IPS-18c (cell line): Measurements from ENCODE around the gene USP22.
"Not testable (repeated sequence)": the region's sequence is repeated elsewhere in the genome, so short reads cannot be mapped to it uniquely, and the experiment has no call there.

Experiments
- H3K4me3 ChIP-seq: 2 replicates; pipeline ENCODE4 v1.7.0; 2013; ENCODE audit warnings: low read depth, mild to moderate bottlenecking, low read length, moderate library complexity; ENCODE audit not compliant: insufficient read depth
- H3K9me3 ChIP-seq: one replicate; pipeline ENCODE4 v1.6.1; 2013; ENCODE audit warnings: mild to moderate bottlenecking, low read length, moderate library complexity; ENCODE audit not compliant: control insufficient read depth, insufficient read depth

The USP22 gene

DNA sequence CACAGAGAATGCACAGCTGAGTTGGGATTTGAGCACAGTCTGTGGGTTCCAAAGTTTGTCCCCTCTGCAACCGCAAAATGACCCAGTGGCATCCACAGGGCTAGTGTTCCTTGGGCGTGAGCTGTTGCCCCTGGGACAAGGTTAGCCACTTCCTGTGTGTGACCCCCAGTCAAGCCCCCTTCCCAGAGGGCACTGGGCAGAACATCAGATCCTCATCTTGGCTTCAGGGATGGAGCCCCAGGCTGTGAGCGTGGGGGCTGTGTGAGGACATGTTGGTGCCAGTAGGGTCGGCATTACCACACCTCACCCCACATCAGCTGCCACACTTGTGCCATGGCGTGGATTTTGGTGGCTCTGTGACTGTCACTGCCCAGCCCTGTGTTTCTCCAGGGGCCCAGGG lies 55.3 kb downstream of the USP22 start:
- H3K9me3 ChIP-seq: peaks cover 6% of the 10 kb centered on the region
- H3K4me3 ChIP-seq: no peak overlapping the region

DNA sequence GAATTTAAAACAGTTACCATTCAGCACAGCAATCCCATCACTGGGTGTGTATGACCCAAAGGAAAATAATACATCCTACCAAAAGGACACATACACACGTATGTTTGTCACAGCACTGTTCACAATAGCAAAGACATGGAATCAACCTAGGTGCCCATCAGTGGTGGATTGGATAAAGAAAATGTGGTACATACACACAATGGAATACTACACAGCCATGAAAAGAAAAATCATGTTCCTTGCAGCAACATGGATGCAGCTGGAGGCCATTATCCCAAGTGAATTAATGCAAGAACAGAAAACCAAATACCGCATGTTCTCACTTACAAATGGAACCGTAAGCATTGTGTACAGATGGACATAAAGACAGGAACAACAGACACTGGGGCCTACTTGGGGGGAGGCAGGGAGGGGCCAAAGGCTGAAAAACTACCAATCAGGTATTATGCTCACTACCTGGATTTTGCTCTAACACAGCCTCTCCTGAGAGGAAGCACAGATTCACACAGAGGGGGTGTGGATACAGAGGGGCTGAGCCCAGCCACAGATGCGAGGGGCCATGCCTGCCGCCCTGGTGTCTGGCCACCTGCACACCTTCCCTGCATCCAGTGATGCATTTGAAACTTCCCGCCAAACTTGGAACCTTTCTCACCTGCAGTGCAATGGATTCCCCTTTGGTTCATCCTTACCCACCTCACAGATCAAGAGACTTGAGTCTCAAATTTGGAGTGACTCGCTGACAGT lies 55.9 kb downstream of the USP22 start:
- Histone ChIP-seq H3K4me3 (no peak overlapping the region), H3K9me3 (peaks cover 6% of the 10 kb centered on the region)

DNA sequence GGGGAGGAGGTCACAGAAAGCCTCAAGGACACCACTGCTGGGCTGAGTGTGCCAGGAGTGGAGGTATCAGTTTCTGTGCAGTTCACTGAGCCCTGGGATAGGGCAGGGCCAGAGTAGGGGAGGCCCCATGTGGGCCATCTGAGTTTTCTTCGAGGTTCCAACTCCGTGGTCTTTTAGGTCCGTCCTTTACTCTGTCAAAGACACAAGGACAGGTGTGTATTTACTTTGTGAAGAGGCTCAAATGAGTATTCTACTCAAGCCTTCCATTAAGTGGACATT lies 59.5 kb downstream of the USP22 start:
- peaks cover 6% of the 10 kb centered on the region for H3K9me3 ChIP-seq

DNA sequence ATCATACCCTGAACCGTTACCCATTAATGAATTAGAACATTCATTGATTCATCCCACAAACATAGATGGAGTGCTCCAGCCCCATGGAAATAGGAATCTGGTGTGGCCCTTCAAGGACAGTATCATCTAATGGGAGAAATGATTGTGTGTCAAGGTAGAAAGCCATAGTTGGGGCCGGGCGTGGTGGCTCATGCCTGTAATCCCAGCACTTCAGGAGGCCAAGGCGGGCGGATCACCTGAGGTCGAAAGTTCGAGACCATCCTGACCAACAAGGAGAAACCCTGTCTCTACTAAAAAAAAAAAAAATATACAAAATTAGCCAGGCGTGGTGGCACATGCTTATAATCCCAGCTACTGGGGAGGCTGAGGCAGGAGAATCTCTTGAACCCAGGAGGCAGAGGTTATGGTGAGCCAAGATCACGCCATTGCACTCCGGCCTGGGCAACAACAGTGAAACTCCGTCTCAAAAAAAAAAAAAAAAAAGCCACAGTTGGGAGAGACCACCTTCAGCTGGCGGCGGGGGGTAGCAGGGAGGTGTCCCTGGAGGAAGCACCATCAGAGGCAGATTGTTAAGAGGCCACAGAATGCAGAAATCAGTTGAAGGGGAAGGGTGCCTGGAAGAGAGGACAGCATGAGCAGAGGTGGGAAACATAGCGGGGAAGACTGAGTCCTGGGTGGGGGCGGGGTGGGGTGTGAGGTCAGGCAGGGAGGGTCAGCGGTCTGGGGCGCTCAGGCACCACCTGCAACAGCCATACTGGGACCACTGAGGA lies 60.0 kb downstream of the USP22 start:
- no peak overlapping the region for H3K4me3 ChIP-seq
- H3K9me3 ChIP-seq: peaks cover 6% of the 10 kb centered on the region

More for the DNA sequence above, 59.5 kb downstream of the USP22 start:
- no peak overlapping the region for H3K4me3 ChIP-seq

DNA sequence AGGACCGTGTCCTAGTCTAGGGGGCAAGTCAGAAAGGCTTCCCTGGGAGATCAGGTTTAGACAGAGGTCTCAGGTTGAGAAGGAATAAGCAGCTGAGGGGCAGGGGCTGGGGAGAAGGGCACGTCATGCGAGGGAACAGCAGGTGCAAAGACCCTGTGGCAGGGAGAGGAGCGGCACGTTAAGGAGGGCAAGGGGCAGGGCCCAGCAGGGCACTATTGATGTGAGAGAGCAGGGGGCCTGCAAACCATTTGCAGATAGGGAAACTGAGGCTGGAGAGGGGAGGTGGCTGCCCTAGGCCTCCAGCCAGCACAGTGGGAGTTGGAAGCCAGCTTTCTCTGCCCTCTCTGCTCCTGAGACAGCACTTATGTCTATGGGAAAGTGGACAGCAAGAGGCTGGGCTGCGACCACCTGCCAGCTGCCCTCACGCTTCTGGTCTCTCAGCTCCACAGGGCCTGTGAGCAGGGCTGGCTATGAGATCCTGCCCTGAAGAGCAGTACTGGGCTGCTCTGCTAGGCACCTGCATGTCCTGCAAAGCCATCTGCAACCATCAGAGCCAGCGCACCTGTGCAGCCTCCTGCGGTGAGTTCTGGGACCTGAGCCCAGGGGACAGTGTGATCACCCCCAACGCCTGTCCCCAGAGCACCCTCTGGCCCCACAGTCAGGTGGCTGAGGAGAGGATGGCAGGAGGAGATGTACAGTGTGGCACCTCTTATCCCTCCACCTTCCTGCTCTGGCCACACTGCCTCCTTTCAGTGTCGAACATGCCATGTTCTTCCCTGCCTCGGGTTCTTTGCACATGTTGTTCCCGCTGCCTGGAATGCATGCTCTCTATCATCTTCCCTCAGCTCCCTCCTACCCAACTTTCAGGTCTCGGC lies 61.5 kb downstream of the USP22 start:
- Histone ChIP-seq H3K4me3 (no peak overlapping the region), H3K9me3 (peaks cover 6% of the 10 kb centered on the region)

DNA sequence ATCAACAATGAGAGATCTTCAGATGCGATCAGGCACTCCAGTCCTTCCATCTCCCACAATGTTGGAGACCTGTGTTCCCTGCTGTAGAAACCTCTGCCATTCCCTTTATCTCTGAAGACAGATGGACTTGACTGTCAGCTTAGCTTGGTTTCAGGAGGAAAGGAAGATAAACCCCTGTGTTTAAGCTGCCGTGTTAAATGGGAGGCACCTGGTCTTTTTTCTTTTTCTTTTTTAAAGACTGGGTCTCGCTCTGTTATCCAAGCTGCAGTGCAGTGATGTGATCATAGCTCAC lies 63.1 kb downstream of the USP22 start:
- peaks cover 6% of the 10 kb centered on the region for H3K9me3 ChIP-seq
- H3K4me3 ChIP-seq: no peak overlapping the region

DNA sequence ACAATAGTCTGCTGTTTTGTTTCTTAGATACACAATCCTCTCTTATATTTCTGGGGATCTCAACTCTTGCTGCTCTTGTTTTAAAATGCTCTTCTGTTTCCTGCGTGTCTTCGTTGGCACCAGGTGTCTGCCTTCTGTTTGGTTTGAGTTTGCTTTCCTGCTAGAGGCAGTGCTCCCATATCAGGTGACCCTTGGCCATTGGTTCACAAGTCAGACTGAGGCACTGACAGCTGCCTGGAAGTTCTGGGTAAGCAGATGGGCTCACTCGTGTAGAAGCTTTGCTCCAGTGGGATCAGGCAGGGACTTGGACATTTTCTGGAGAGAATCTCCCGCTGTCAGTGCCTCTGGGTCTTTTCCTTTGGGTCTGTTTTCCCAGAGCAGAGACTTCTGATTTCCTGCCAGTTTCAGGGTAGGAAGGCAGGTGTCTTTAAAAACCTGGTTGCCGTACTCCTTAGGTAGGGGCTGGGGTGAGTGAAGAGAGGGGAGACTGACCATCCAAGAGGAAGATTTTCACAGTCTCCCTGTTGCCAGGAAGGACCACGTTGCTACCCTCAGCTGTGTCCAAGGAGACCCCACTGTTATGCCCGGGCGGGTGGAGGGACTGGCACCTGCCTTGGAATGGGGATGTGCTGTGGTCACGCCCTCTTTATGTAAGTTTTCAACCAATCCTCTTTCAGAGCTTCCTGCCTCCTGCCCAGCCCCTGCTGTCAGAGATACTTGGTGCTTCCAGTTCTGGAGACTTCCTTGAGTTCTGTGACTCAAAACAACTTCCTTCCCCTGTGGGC lies 63.6 kb downstream of the USP22 start:
- H3K9me3 ChIP-seq, H3K4me3 ChIP-seq: not testable (repeated sequence)

DNA sequence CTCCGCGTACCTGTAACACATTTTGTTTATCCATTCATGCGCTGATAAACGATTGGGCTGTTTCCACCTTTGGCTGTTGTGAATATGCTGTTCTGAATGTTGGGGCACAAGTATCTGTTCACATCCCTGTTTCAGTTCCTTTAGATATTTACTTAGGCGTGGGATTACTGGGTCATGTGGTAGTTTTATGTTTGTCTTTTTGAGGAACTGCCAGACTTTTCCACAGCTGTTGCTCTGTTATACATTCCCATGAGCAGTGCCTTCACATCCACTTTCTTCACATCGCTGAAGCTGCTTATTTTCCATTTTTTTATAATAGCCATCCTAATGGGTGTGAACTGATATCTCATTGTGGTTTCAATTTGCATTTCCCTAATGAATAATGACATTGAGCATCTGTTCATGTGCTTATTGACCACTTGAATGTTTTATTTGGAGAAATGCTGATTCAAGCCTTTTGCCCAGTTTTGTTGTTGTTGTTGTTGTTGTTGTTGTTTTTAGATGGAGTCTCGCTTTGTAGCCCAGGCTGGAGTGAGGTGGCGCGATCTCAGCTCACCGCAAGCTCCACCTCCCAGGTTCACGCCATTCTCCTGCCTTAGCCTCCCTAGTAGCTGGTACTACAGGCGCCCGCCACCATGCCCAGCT lies 65.1 kb downstream of the USP22 start:
- H3K4me3 ChIP-seq, H3K9me3 ChIP-seq: not testable (repeated sequence)

DNA sequence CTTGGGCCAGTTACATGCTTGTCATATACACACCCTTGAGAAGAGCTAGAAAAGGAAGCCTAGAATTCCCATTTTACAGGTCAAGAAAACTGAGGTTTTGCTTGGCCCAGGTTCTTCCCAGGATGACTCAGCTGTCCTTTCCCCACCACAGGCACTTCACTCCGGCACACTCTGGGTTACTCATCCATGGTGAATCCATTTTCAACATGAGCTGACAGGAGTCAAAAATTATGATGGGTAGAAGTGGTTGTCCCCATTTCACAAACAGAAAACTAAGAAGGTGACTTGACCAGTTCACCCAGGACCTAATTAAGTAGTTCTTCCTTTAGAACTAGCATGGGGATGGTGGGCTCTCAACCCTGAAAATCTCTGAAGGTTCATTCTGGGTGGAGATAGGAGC lies 67.2 kb downstream of the USP22 start:
- no peak overlapping the region for H3K4me3 ChIP-seq
- H3K9me3 ChIP-seq: no peaks in the 10 kb centered on the region

DNA sequence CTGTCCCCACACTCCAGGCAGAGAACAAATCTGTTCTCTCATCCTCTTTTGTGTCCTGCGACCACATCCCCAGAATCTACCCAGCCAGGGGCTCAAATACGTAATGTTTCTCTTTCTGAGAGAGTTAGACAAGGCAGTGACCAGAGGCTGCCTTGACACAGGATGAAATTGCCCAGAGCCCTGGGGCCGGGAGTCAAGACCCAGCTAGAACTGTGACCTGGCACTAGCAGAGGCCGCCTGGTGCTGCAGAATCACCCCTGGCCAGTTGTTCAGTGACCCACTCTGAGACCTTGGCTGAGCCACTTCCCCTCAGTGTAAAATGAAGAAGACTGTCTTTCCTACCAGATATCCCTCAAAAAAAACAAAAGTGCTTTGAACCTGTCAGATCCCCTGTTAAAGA lies 72.5 kb downstream of the USP22 start:
- H3K4me3 ChIP-seq: no peak overlapping the region

DNA sequence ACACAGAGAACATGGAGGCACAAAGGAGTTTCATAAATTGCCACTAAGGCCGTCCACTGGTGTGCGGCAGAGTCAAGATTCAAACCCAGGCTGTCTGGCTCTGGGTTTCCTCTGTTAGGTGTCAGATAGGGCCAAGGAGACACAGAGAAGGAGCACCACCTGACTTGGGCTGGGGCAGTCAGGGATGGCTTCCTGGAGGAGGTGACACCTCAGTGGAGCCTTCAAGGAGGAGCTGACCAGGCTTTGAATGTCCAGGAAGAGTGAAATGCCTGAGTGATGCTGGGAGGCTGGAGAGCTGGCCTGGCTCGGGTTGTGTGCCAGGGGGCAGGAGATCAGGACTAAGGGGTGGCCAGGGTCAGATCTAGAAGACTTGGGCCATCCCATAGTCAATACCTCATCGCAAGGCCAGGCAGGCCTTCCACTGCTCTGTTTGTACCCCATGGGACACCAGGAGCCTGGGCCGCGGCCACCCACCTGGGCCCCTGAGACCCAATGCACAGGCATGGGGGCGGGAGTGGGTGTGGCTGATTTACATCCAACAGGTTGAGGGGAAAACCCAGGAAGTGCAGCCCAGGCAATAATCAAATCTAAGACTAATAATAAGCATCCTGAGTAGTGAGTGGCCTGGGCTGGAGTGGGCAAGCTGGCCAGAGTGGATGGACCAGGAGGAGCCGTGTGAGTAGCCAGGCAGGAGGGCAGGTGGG lies 73.7 kb downstream of the USP22 start:
- no peaks in the 10 kb centered on the region for H3K9me3 ChIP-seq
- H3K4me3 ChIP-seq: no peak overlapping the region

More for the DNA sequence above, 72.5 kb downstream of the USP22 start:
- H3K9me3 ChIP-seq: no peaks in the 10 kb centered on the region

DNA sequence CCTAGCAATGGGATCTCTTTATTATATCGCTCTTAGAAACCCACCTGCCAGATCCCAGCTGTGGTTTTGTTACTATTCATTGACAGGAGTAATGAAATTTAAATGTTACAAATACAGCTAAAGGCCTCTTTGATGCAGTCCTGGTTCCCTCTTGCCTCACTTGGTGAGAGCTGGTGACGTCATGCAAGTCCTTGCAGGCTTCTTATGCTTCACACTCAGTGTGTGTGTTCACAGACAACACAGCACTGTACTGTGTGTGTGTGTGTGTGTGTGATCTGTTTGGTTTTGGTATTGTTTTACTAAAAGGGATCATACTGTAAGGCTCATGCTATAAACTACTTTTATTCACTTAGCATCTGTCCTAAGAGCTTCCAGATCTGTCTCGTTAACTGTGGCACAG lies 75.0 kb downstream of the USP22 start:
- H3K9me3 ChIP-seq: no peaks in the 10 kb centered on the region

DNA sequence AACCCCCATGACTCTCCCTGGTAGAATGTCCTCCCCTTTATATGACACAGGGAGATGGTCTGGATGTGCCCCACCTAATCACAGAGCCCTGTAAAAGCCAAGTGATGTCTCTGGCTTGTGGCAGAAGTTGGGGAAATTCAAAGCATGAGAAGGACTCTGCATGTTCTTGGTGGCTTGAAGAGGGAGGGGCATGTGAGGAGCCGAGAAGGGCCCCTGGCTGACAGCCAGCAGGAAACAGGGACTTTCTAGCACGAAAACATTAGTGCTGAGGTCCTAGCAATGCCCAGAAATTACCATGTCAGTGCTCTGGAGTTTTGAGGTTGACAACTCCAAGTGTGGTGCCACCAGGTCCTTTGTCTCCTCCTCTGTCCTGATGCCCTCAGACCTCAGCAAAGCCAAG lies 75.9 kb downstream of the USP22 start:
- Histone ChIP-seq H3K9me3 (no peaks in the 10 kb centered on the region), H3K4me3 (no peak overlapping the region)

More for the DNA sequence above, 75.0 kb downstream of the USP22 start:
- no peak overlapping the region for H3K4me3 ChIP-seq

DNA sequence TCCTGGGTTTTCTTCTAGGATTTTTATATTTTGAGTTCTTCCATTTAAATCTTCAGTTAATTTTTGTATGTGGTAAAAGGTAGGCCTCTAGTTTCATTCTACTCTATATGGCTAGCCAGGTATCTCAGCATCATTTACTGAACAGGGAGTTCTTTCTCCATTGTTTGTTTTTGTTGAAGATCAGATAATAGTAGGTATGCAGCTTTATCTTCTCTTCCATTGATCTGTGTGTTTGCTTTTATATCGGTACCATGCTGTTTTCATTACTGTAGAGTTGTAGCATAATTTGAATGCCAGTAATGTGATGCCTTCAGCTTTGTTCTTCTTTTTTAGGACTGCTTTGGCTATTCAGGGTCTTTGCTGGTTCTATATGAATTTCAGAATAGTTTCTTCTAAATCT lies 77.3 kb downstream of the USP22 start:
- Histone ChIP-seq H3K9me3 (no peaks in the 10 kb centered on the region), H3K4me3 (no peak overlapping the region)

DNA sequence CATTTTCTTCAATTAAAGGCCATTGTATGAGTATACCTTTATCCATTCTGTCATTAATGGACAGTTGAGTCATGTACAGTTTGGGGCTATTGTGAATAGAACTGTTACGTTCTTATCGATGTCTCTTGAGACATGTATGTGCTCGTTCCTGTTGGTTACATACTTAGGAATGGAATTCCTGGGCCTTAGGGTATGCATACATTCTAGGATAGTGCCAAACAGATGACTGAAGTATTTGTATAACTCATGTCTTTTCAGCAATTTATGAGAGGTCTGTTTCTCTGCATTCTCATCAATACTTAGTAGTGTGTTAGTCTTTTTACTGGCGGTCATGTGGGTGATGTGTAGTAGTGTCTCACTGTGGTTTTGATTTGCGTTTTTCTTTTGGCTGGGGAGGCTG lies 81.2 kb downstream of the USP22 start:
- H3K9me3 ChIP-seq: no peaks in the 10 kb centered on the region
- H3K4me3 ChIP-seq: no peak overlapping the region

DNA sequence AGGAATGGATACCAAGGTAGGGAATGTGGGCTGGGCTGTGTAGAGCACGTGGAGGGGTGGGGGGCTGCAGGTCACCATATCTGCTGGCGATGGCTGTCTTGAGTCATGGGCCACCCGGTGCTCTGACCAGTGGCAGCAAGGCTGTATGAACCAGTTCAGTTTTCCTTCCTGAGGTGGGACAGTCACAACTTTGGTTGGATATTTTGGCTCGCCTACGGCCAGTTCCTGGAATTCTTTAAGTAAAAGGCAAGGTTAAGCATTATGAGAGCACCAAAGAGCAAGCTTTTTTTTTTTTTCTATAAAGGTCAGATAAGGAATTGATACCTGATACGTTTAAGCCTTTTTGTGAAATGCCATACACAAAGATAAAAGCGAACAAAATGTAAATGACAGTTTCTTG lies 81.9 kb downstream of the USP22 start:
- no peak overlapping the region for H3K4me3 ChIP-seq
- no peaks in the 10 kb centered on the region for H3K9me3 ChIP-seq
